GM12878 (cell line): ENCODE results near the gene ADAMTS19. TPM values are rescaled to one million over a fixed set of nuclear protein-coding genes. Genes with fewer than 3 reads are reported as not detected.

Experiments
- ATAC-seq: fragments of 200-7000 bp; cut with Tn5 transposase; 3 replicates; pipeline ENCODE4 v1.9.1; 2020; ENCODE audit warnings: mild to moderate bottlenecking, moderate library complexity
- BruUV-seq: library from RNA; stranded (reverse); fragments of 400-500 nt; replicated peaks from 2 replicates; lab custom pipeline; 2021; lab: Mats Ljungman, UMichigan
- CTCF ChIA-PET: fragments of 300-600 bp; sonication (Branson Sonifier 250); formaldehyde crosslinking; extraction: SDS; loops from one replicate; lab custom pipeline; 2021; ENCODE audit warnings: inconsistent platforms; lab: Yijun Ruan, JAX
- POLR2A ChIA-PET: fragments of 350-600 bp; formaldehyde crosslinking; extraction: SDS; loops from one replicate; lab custom pipeline; 2021; ENCODE audit warnings: inconsistent platforms; lab: Charles Lee
- RAD21 ChIA-PET: fragments of 300-600 bp; sonication (Branson Sonifier 250); formaldehyde crosslinking; loops from one replicate; lab custom pipeline; 2023; ENCODE audit warnings: antibody characterized with exemption; ENCODE audit not compliant: unreplicated experiment; lab: Charles Lee
- SMC1A ChIA-PET: fragments of 300-600 bp; sonication (Branson Sonifier 250); formaldehyde crosslinking; loops from one replicate; lab custom pipeline; 2023; ENCODE audit not compliant: unreplicated experiment, uncharacterized antibody; lab: Charles Lee
- DNase-seq: peaks from one replicate; pipeline ENCODE4 v3.0.0-alpha.2; 2011; ENCODE audit warnings: low read depth, low spot score
- FAIRE-seq: peaks from 3 replicates; lab custom pipeline; 2011; peaks lifted over from hg19 to GRCh38; lab: Jason Lieb, UNC
- H2AFZ ChIP-seq: 2 replicates; pipeline ENCODE4 v1.6.0; 2011; ENCODE audit warnings: low read depth, low read length, control low read depth; ENCODE audit not compliant: control insufficient read depth
- H3K27ac ChIP-seq: 2 replicates; pipeline ENCODE4 v1.5.1; 2011; ENCODE audit warnings: control low read depth; ENCODE audit not compliant: control insufficient read depth, insufficient read depth
- H3K27me3 ChIP-seq, 2 experiments: replicated peaks in 1 of 2; 2 replicates each; pipeline versions ENCODE4 v1.6.0 to v1.6.1; 2011; ENCODE audit warnings: low read length in 1 of 2; ENCODE audit not compliant: control insufficient read depth in 2 of 2, insufficient read depth in 2 of 2
- H3K36me3 ChIP-seq, 2 experiments: 2 replicates each; pipeline ENCODE4 v1.5.1; 2011; ENCODE audit warnings: low read length in 1 of 2; ENCODE audit not compliant: control insufficient read depth in 2 of 2, insufficient read depth in 2 of 2
- H3K4me1 ChIP-seq: 2 replicates; pipeline ENCODE4 v1.6.1; 2011; ENCODE audit warnings: mild to moderate bottlenecking, low read length, moderate library complexity, mixed read lengths; ENCODE audit not compliant: control insufficient read depth, insufficient read depth
- H3K4me2 ChIP-seq: 2 replicates; pipeline ENCODE4 v1.6.0; 2011; ENCODE audit warnings: control low read depth; ENCODE audit not compliant: control insufficient read depth, insufficient read depth
- H3K4me3 ChIP-seq: fragments of 200-600 bp; sonication (generic); 2 replicates; pipeline ENCODE4 v1.5.1; 2016
- H3K79me2 ChIP-seq: 2 replicates; pipeline ENCODE4 v1.6.0; 2011; ENCODE audit warnings: low read length; ENCODE audit not compliant: control insufficient read depth, insufficient read depth
- H3K9ac ChIP-seq: 2 replicates; pipeline ENCODE4 v1.8.0; 2011; ENCODE audit warnings: low read length, control low read depth, mixed read lengths; ENCODE audit not compliant: control insufficient read depth, insufficient read depth
- H3K9me3 ChIP-seq: replicated peaks from 3 replicates; pipeline ENCODE4 v1.5.1; 2011; ENCODE audit warnings: mild to moderate bottlenecking, low read length; ENCODE audit not compliant: control insufficient read depth, insufficient read depth
- H4K20me1 ChIP-seq: 2 replicates; pipeline ENCODE4 v1.6.0; 2011; ENCODE audit not compliant: control insufficient read depth, insufficient read depth
- BRCA1 ChIP-seq: IDR thresholded peaks from 2 replicates; pipeline ENCODE4 v1.6.1; 2011; ENCODE audit warnings: low read depth, low read length, improper control_type of control experiment
- IKZF2 ChIP-seq, 2 experiments: fragments of 450-650 bp; IDR thresholded peaks; 2 replicates each; pipeline ENCODE4 v1.6.1; 2017; ENCODE audit warnings: mild to moderate bottlenecking in 2 of 2, moderate library complexity in 2 of 2
- RUNX3 ChIP-seq: IDR thresholded peaks from 2 replicates; pipeline ENCODE4 v1.6.1; 2012; ENCODE audit warnings: low read length, inconsistent platforms
- SIX5 ChIP-seq: IDR thresholded peaks from 2 replicates; pipeline ENCODE4 v1.6.1; 2011; ENCODE audit warnings: mild to moderate bottlenecking, low read depth, low read length, moderate library complexity; ENCODE audit not compliant: severe bottlenecking
- SPI1 ChIP-seq: IDR thresholded peaks from 2 replicates; pipeline ENCODE4 v1.6.1; 2011; ENCODE audit warnings: low read depth, mild to moderate bottlenecking, low read length, moderate library complexity, borderline replicate concordance; ENCODE audit not compliant: insufficient read depth
- SUZ12 ChIP-seq: fragments of 200-600 bp; sonication (generic); IDR thresholded peaks from one replicate; pipeline ENCODE4 v1.6.1; 2018; ENCODE audit warnings: antibody characterized with exemption, mild to moderate bottlenecking; ENCODE audit not compliant: unreplicated experiment
- WGBS: methylation state at CpG from one replicate; pipeline ENCODE4 v1.1.6; 2016; ENCODE audit warnings: low lambda C conversion rate; ENCODE audit not compliant: insufficient replicate concordance, insufficient coverage; ENCODE audit errors: missing lambda C conversion rate; 5-methylcytosine and 5-hydroxymethylcytosine counted together
- in situ Hi-C: fragments of 300-500 bp; cut with MboI; formaldehyde crosslinking; loops from 9 replicates; pipeline ENCODE4 v1.14.3; 2018; ENCODE audit warnings: mixed read lengths
- intact Hi-C: fragments of 100-400 bp; cut with micrococcal nuclease; formaldehyde crosslinking; loops from one replicate; pipeline ENCODE4 v1.14.2; 2022; ENCODE audit not compliant: unreplicated experiment
- polyA plus RNA-seq, 11 experiments: library from polyadenylated mRNA; depleted of rRNA in 4 of 11; unstranded in 6 of 11; stranded (reverse) in 5 of 11; fragments of >200 nt; fragmentation: Nextera tagmentation in 4 of 11; fragmentation: Illumina TruSeq in 1 of 11; extraction: Ambion mirVana in 4 of 11; extraction: Trizol in 1 of 11; gene quantifications; 1 replicate in 1 of 11; 2 replicates in 10 of 11; pipeline versions ENCODE4 v1.2.1 to v1.2.3, GENCODE V29; 2011 to 2016; ENCODE audit warnings: inconsistent platforms in 2 of 11, missing spikeins in 2 of 11, low read depth in 1 of 11
- total RNA-seq, 4 experiments: library from RNA; depleted of rRNA in 3 of 4; stranded (reverse); fragments of >200 nt in 3 of 4; fragmentation: Illumina TruSeq in 1 of 4; extraction: Trizol in 1 of 4; gene quantifications; 2 replicates each; pipeline versions ENCODE4 v1.2.1 to v1.2.3, GENCODE V29; 2013 to 2021
- TF ChIP-seq, protein P1 (sequence below): IDR thresholded peaks from 2 replicates; pipeline ENCODE4 v1.6.1; 2011; ENCODE audit warnings: low read depth, low read length, improper control_type of control experiment, borderline replicate concordance
- TF ChIP-seq, protein P2 (sequence below): fragments of 450-650 bp; IDR thresholded peaks from 2 replicates; pipeline ENCODE4 v1.6.1; 2016; ENCODE audit warnings: mild to moderate bottlenecking

ADAMTS19 gene
- total and polyA plus RNA-seq, 10 of the 15 experiments (the other 5 are each of a cell fraction or from before 2014, with no cell fraction given) = not detected

DNA sequence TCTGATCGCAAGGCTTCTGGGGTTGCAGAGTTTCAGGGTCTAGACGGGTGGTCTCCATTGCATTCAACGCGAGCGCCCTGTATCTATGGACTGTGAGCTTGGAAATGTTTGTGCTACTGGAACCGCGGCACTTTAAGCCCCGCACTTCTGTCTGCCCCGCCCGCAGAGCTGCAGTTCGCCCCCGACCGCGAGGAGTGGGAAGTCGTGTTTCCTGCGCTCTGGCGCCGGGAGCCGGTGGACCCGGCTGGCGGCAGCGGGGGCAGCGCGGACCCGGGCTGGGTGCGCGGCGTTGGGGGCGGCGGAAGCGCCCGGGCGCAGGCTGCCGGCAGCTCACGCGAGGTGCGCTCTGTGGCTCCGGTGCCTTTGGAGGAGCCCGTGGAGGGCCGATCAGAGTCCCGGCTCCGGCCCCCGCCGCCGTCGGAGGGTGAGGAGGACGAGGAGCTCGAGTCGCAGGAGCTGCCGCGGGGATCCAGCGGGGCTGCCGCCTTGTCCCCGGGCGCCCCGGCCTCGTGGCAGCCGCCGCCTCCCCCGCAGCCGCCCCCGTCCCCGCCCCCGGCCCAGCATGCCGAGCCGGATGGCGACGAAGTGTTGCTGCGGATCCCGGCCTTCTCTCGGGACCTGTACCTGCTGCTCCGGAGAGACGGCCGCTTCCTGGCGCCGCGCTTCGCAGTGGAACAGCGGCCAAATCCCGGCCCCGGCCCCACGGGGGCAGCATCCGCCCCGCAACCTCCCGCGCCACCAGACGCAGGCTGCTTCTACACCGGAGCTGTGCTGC lies 1.0 kb downstream of the ADAMTS19 start (continued):
- no peak for TF ChIP-seq RUNX3
- peak; percentile 86 for TF ChIP-seq SUZ12
- TF ChIP-seq, protein P1, sequence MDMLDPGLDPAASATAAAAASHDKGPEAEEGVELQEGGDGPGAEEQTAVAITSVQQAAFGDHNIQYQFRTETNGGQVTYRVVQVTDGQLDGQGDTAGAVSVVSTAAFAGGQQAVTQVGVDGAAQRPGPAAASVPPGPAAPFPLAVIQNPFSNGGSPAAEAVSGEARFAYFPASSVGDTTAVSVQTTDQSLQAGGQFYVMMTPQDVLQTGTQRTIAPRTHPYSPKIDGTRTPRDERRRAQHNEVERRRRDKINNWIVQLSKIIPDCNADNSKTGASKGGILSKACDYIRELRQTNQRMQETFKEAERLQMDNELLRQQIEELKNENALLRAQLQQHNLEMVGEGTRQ = no peak

DNA sequence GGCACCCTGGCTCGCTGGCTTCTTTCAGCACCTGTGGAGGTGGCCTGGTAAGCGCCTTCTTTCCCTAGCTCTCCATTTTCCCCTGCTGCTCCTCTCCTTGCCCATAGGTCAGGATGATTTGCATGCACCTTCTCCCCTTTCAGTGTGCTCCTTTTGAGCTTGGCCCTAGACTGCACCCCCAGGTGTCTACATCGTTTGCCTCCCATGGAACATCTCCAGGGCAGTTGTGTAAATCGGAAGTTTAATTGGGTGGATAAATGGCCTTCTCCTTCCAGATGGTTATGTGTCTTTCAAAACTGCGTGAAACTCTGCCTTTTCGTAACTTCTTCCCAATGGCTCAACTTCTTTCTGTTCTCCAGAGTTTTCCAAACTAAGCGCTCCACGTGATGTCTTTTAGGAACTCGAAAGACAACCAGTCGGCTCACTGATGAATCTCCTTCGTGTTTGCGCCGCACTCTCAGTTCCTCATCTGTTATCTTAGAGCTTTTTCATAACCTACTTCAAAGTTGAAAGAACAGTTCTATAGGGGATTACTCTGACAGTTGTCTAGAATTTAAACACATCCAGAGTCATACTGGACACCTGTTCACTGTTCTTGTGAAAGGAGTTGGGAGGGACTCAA lies 1.7 kb downstream of the ADAMTS19 start:
- no peak overlapping the region for H2AFZ ChIP-seq
- in situ Hi-C loops = no loop called here
- no peak overlapping the region for H3K4me2 ChIP-seq
- H3K36me3 ChIP-seq = no peaks in the 10 kb centered on the region
- H3K9ac ChIP-seq = no peak overlapping the region
- no peak for FAIRE-seq
- no peak overlapping the region for H3K4me3 ChIP-seq
- no peak overlapping the region for H3K27ac ChIP-seq
- H3K27me3 ChIP-seq = peaks cover 6 to 14% of the 10 kb centered on the region in 2 experiments
- POLR2A ChIA-PET = no interaction called here
- H4K20me1 ChIP-seq = no peaks in the 10 kb centered on the region
- no peaks in the 10 kb centered on the region for H3K4me1 ChIP-seq
- WGBS = 34% methylated on average over 12 of the region's 13 CpGs
- intact Hi-C loops = no loop called here
- ATAC-seq = peak; percentile 51
- RAD21 ChIA-PET = no interaction called here
- no peaks in the 10 kb centered on the region for H3K79me2 ChIP-seq
- SMC1A ChIA-PET = no interaction called here
- no peak for DNase-seq
- TF ChIP-seq SIX5 = no peak
- peak; percentile 79 for TF ChIP-seq SPI1
- TF ChIP-seq, protein P2, sequence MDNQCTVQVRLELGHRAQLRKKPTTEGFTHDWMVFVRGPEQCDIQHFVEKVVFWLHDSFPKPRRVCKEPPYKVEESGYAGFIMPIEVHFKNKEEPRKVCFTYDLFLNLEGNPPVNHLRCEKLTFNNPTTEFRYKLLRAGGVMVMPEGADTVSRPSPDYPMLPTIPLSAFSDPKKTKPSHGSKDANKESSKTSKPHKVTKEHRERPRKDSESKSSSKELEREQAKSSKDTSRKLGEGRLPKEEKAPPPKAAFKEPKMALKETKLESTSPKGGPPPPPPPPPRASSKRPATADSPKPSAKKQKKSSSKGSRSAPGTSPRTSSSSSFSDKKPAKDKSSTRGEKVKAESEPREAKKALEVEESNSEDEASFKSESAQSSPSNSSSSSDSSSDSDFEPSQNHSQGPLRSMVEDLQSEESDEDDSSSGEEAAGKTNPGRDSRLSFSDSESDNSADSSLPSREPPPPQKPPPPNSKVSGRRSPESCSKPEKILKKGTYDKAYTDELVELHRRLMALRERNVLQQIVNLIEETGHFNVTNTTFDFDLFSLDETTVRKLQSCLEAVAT = no peak
- TF ChIP-seq IKZF2 (IDR thresholded peaks at IDR 0.05) = no peak
- TF ChIP-seq BRCA1 = no peak
- H3K9me3 ChIP-seq = no peaks in the 10 kb centered on the region
- BruUV-seq = no TSS peak
- CTCF ChIA-PET = no interaction called here
